ENCODE measurements around the gene CIB2. TPM values are rescaled to one million over a fixed set of nuclear protein-coding genes. Genes with fewer than 3 reads are reported as not detected.

CIB2 gene
- total RNA-seq, 1 donor from 2014 or later: 2.8 TPM

DNA sequence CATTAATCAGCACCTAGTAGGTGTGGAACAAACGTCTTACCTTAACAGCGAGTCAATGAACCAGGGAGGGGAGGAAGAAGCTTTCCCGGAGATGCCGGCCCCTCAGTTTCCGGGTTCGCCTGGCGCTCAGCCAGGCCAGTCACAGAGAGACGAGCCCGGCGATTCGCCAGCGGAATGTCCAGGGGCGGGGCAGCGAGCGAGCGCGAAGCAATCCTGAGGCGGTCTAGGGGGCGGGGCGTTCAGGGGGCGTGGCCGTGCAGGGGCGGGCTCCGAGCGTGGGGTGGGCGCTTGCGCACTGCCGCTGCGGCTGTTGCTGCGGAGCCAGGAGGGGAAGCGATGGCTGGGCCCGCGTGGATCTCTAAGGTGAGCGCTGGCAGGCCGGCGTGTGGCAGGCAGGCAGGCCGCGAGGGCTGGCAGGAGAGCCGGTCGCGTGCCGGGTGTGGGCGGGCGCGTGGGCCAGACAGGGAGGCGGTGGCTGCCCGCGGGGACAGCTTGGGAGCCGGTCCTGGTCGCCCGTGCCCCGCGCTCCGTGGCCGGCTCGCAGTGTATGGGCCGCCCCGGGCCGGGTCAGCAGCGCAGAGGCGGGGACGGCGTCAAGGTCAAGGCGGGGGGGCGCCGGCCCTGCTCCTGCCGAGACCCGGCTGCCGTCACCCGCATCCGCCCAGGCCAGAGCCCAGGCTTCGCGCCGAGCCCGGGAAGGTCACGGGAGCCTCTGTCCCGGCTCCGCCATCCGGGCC lies 18.0 kb upstream of the CIB2 start, which contains the start of gene IDH3A:
Gene IDH3A, plus strand, starts transcription at position 295 of the 737 bp plus-strand sequence. Its CDS starts 42 bp downstream, at position 337.
- peak; percentile 96 to 98 for DNase-seq (ENCODE audit: low read depth in 2 of 2)

DNA sequence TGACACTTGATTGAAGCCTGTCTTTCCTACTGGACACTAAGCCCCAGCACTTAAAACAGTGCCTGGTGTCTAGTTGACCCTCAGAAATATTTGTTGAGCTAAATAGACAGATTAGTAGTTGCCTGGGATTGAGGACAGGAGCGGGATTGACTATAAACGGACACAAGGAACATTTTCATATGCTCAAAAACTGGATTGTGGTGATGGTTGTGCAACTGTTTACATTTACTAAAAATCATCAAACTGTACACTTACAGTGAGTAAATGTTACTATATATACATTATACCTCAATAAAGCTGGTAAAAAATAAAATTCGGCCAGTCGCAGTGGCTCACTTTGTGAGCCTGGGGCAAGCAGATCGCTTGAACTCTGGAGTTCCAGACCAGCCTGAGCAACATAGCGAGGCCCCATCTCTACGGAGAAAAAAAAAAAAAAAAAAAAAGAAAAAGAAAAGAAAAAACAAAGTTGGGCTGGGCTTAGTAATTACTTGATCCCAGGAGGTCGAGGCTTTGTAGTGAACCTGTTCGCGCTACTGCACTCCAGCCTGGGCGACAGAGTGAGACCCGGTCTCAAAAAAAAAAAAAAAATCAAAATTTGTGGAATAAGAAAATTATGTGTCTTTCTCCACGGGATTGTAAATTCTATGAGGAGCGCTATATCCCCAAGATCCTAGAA lies 17.3 kb upstream of the CIB2 start:
- no peak for DNase-seq (ENCODE audit: low read depth in 2 of 2)

DNA sequence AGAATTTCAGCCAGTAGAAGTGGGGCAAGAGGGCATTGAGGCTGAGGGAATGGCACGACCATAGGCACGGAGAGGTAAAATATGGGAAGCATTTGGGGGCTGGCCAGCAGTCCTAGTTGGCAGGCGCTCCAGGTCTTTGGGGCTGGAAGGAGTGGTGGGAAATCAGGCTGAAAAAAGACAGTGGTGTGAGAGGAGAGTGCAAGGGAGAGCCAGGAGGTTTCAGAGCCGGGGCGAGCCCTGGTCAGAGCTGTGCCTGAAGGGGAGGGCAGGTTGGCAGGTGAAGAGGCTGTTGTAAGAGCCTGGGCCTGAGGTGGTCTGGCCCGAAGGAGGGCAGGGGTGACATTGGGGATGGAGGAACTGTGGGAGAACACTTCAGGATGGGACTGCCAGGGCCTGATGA lies 16.3 kb upstream of the CIB2 start:
- DNase-seq (ENCODE audit: low read depth in 2 of 2): no peak

DNA sequence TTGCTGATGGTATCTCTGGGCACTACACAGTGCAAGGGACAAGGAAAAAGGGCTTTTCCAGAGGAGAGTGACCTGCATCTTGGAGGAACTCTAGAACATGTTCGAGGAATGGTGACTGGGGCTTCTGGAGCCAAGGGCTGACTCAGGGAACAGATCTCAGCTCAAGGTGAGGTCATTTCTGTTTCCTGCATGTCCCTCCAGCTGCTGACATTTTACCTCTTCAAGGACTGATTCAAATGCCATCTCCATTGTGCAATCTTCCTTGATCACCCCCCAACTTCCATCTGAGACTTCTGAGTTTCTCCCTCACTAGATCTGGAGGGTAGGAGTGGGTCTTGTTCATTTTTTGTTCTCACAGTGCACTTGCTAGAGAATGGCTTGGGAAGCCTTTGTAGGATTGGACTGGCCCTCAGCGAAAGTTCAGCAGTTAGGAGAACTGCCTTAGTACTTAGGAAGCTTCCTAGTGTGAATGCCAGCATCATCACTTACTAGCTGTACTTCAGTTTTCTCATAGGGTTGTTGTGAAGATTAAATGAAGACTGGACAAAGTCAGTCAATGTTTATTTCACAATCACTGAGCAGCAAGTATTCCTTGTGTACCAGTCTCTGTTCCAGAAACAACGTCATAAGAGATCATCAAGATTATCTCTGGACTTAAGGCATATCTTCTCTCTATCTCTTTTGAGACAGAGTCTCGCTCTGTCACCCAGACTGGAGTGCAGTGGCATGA lies 15.3 kb upstream of the CIB2 start:
- no peak for DNase-seq (ENCODE audit: low read depth in 2 of 2)

DNA sequence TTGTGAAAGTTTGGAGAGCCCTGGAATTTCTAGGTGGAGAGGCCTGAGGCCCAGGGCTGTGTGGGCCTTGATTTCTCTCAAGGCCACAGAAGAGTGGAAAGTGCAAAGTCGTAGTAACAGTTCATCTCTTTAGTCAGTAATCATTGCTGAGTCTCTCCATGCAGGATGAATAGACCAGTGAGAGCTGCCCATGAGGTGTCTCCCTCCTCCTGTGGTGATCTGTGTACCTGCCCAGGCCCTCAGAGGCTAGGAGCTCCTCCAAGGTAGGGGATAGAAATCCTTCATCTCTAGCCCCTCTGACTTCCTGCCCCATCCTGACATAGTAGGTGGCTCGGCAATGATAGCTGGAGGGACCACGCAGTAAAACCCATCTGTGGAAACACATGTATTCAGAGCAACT lies 11.1 kb upstream of the CIB2 start:
- DNase-seq (ENCODE audit: low read depth in 2 of 2): no peak

DNA sequence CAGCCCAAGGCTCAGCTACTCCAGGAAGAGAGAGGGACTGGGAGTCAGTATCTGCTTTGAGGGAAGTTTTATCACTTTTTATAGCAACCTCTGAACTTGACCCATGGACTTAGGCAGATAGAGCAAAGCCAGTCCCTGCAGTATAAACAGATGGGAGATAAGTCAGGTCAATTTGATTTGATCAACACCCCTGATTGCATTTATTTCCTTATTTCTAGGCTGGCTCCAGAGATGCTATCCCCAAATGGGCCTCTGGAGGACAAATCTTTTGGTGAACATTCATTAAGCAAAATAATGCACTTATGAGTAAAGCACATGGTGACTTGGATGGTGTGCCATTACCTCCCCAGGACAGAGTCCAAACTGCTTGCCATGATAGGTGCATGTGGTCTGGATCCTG lies 9.0 kb upstream of the CIB2 start:
- DNase-seq (ENCODE audit: low read depth in 2 of 2): no peak

DNA sequence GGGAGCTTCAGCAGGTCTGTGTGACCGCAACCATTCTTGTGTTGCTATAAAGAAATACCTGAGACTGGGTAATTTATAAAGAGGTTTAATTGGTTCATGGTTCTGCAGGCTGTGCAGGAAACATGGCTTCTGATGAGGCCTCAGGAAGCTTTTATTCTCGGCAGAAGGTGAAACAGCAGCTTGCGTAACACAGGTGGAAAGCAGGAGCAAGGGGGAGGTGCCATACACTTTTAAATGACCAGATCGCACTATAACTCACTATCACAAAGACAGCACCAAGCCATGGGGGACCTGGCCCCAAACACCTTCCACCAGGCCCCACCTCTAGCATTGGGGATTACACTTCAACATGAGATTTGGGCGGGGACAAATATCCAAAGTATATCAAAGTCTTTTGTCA lies 8.3 kb upstream of the CIB2 start:
- no peak for DNase-seq (ENCODE audit: low read depth in 2 of 2)

DNA sequence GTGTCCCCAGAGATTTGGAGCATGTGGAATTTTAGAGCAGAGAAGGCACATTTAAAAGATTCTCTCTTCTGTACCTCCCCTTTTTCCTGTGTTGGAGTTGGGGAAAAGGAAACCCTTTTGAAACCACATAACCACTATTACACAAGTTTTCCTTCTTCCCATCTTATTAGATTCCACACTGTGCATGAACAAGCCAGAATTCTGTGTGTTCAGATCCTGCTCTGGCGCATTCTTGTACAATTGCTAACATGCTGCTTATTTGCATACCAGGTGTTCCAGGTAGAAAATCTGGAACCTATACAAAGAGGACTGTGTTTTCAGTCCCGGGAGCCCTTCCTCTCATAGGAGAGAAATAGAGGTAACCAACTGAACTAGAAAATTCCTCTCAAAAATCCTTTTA lies 2.6 kb upstream of the CIB2 start:
- DNase-seq (ENCODE audit: low read depth in 2 of 2): no peak

DNA sequence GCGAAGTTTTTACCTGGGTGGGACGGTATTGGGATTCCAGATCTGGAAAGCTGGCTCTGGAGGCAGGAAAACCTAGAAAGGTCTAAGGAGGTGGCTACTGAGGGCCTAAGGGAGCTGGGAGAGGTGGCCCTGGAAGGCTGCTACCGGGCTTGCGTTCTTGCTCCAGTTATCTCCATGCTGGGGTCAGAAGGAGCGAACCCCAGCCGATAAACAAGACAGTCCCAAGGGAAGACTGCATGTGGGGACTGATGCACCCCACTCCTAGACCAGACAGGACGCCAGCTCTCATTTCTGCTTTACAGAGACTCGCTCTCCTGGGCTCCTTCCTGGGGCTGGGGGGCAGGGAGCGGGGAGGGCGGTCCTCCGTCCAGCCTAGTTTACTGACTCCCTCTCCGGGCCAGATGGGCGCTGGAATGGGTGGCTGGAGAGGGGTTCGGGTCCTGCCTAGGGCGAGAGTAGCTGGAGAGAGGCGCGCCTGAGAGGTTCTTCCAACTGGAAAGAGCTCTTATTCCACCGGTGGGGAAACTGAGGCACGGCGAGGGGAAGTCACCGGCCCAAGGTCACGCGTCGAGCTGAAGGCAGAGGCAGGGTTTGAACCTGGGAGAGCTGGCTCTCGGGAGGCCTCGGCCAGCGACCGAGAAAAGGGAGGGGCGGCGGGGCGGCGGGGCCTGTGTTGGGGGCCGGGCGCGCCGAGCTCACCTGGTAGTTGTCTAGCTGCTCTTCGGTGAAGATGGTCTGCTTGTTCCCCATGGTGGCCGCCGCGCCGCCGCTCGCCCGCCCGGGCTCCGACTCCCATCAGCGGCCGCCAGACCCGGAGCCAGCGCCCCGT lies 565 bp downstream of the CIB2 start:
- no peak for DNase-seq (ENCODE audit: low read depth in 2 of 2)

DNA sequence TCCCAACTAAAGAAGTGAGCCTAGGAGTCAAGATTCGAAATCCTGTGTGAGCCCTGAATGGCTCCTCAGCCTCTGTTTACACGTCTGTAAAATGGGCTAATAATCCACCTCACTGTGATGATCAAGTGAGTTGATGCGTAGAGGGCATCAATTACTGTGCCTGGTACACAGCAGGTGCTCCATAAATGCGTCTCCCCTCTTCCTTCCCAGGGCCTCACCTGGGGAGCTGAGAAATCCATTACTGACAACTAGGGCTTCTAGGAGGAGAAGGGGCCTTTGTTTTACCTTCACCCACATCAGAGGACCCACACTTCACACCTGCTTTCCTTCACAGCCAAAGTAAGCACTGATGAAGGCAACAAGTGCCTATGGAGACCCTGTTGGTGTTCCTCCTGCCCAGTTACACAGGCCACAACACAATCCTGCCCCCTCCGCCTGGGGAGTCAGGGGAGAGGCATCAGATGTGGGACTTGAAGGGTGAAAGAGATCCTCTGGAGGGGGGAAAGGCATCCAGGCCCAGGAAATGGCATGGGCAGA lies 1.4 kb downstream of the CIB2 start:
- DNase-seq (ENCODE audit: low read depth in 2 of 2): no peak

DNA sequence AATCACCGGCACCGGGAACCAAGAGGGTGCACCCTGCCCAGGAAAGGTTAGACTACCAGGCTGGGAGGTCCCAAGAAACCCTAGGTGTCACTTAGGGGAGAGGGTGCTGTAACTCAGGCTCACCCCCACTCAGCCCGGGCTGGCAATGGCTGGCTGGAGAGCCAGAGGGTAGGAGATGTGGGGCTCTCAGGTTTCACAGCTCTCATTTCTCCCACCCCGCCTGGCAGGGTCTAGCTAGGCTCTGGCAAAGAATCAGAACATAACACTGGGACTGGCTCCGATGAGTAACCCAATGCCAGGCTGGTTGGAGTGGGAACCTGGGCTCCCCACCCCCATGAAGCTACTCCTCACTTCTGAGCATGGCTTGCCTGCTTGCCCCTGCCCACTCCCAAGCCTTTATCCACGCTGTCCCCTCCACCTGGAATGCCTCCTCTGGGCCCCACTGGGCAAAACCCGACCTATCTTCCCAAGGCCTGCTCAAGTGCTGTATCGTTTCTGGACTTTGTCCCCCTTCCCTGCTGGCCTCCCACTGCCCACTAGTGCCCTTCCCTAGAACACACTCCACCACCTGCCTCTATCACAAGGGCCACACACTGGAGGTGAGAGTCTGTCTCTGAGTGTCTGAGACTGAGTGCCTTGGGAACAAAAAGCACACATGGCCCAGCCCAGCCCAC lies 2.0 kb downstream of the CIB2 start:
- DNase-seq (ENCODE audit: low read depth in 2 of 2): no peak

DNA sequence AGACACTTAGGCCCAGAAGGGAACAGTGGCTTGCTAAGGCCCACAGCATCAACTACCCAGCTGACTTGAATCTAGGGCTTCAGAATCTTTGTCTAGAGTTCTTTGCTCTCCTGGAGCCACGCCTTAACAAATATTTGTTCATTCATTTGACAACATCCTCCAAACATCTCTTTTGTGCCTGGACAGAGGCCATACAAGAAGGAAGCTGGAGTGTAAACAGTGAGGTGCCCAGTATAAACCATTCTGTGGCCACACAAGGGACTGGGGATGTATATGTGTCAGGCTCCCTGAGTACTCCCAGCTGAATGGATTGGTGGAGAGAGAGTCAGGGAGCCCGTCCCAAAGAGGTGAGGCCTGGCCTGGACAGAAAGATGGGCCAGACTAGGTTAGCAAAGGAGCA lies 3.4 kb downstream of the CIB2 start:
- DNase-seq (ENCODE audit: low read depth in 2 of 2): no peak

DNA sequence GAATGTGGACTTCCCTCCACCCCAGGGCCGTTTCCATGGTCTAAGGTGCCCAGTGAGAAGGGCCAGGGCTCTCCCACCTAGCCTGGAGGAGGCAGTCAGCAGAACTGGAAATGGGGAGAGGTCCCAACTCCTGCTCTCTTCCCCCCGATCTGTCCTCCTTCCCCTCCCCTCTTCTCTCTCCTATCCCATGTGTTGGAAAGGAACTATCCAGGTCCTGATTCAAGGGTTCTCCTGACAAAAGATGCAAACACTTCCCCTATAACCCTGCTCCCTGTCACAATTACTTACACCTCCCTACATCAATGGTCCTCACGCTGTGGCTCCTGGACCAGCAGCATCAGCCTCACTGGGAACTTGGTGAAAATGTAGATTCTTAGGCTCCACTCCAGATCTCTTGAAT lies 6.0 kb downstream of the CIB2 start:
- DNase-seq (ENCODE audit: low read depth in 2 of 2): no peak

DNA sequence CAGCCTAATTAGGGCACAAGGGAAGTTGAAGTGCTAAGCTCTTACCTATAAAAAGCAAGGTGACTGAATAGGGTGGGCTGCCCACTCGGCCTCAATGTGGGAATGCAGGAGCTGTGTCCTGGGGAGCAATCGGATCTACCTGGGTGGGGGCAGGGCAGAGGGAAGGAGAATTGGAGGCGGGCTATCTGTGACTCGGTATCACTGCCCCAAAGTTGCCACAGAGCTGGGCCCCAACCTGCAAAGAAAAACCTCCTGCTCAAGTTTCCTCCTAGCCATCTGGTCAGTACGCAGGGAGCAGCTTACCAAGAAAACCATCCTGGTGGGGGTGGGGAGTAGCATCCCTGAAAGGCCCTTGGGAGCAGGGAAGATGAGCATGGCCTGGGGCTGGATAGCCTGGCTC lies 10.7 kb downstream of the CIB2 start:
- DNase-seq (ENCODE audit: low read depth in 2 of 2): no peak

DNA sequence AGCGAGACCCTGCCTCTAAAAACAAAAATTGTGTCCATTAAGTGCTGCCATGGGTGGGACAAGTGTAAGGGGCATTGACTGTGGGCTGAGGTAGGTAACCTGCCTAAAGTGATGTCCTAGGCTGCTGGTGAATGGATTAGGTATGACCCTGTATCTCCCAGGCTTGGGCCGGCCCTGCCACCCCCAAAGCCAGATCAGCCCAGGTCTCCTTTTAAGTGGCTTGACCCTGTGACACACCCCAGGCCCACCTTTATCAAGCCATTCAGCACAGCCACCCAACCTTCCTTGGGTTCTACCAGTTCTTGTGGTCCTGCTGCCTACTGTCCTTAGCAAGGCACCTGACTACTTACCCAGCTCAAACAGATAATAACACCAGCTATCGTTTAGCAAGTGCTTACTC lies 18.7 kb downstream of the CIB2 start:
- no peak for DNase-seq (ENCODE audit: low read depth in 2 of 2)

DNA sequence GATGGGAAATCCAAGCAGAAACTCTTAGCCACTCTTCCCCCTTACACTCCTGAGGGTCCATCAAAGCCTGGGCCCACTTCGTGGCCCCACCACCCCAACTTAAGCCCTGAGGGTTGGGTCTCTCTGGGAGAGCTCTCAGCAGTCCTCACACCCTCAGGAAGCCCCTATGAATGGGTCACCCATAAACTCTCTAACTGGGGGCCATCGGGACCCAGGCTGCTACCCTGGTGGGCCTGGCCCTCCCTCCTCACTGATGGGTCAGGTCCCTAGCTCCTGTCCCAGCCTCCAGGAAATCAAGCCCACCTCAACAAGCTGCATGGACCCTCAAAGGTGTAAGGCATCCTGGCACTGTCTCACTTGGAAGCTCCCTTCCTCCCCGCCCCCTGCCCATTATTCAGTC lies 19.5 kb downstream of the CIB2 start:
- no peak for DNase-seq (ENCODE audit: low read depth in 2 of 2)

DNA sequence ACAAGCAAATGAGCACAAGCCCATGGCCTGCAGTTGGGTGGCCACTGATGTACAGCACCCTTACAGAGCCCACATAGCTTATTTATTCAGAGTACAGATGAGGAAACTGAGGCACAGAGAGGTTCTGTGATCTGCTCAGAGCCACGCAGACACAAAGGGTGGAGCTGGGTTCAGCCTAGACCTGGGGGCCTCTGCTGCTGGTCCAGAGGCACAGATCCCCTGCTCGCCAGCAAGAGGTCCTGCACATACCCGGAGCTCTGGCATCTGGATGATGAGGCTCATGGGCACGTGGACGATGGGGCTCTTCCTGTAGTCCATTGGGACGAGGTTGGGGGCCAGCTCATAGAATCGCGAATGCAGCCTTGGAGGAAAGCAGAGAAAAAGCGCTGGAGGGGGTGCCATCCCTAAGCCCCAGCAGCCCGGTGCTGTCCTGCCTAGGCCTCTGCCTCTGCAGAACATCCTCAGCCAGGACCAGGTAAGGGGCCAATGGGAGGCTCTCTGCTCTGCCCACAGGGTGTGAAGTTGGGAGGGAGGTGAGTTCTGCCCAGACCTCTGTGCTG lies 20.2 kb downstream of the CIB2 start:
- DNase-seq (ENCODE audit: low read depth in 2 of 2): no peak

DNA sequence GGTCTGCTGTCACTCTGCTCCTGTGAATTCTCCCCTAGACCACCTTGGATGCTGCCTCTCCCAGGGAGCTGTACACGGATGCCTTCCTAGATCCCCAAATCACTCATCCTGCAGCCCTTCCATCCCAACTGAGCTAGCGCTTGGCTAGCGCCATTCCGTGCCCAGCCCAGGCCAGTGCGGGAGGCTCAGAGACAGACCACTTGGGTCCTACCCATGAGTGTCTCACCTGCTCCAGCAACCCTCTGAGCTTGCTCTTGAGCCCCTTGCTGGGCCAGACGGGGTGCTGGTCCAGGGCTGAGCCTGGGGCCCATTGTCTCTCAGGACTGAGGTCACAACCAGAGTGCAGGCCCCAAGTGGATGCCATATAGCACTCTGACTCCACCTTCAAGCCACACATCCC lies 21.1 kb downstream of the CIB2 start:
- DNase-seq (ENCODE audit: low read depth in 2 of 2): no peak

DNA sequence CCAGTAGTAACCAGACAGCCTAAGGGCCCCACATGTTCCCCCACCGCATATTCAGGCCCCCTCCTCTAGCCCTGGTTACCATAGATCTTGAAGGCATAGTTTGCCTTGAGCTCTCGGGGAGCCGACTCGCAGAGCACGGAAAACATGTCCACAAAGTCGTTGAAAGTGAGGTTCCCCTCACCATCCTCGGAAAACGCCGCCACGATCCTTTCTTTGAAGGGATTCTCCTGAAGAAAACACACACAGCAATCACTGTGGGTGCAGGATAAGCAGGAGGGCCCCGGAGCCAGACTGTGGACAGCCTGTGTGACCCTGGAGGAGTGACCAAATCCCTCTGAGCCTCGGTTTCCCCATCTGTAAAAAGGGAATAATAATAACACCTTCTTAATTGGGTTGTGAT lies 22.1 kb downstream of the CIB2 start:
- no peak for DNase-seq (ENCODE audit: low read depth in 2 of 2)

DNA sequence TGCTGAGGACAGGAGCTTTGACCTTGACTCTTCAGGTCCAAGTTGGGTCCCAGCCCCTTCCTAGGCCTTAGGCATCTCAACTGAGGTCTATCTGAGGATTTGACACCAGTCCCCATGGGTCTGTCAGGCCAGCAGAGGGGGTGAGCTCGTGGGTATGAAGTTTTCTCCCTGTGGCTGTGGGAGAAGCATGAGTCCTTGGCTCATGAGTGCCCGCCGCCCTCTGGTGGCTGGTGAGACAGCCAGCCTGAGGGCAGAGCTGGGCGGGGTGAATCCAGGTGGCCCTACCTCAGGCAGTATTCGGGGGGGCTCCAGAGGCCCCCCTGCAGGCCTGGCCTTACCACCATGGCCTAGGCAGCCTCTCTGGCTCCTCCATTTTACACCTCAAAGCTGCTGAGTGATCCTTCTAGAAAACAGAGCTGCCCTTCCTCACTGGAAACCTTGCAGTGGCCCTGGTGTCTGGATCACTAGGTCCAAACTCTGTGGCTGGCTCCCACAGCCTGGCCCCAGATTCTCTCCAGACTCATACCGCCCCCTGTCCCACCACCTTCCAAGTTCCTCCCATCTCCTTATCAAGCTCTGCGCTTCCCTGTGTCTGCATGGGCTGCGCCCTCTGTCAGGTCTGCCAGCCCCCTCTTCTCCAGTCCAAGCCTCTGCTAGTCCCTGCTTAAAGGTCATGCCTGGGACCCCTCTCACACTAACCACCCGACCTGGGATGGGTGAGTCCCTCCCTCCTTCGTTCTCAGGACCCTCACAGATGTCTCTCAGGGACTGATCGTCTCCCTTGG lies 22.8 kb downstream of the CIB2 start:
- DNase-seq (ENCODE audit: low read depth in 2 of 2): peak; percentile 89 to 94

All from lung microvascular endothelial cell (primary cell).